WTC11 (cell line): ENCODE results near the gene TRIM66. TPM values are rescaled to one million over a fixed set of nuclear protein-coding genes. Genes with fewer than 3 reads are reported as not detected.

Source experiments
- ATAC-seq: fragments of 200-7000 bp; cut with Tn5 transposase; 2 replicates; pipeline ENCODE4 v1.10.0; 2021; ENCODE audit warnings: mild to moderate bottlenecking, moderate library complexity
- CTCF ChIA-PET: fragments of 300-600 bp; sonication (Branson Sonifier 250); formaldehyde crosslinking; loops from one replicate; lab custom pipeline; 2021; ENCODE audit warnings: antibody characterized with exemption; lab: Charles Lee
- POLR2A ChIA-PET: fragments of 350-600 bp; sonication (Branson Sonifier 250); formaldehyde crosslinking; loops from one replicate; lab custom pipeline; 2021; ENCODE audit warnings: antibody characterized with exemption; lab: Charles Lee
- DNase-seq: peaks from one replicate; pipeline ENCODE4 v3.0.0; 2021; ENCODE audit warnings: low spot score
- H3K27ac Mint-ChIP-seq: 2 replicates; pipeline ENCODE4 v1.8.0; 2021; ENCODE audit warnings: mixed read lengths
- H3K27me3 Mint-ChIP-seq: 2 replicates; pipeline ENCODE4 v1.8.0; 2021; ENCODE audit warnings: low read depth, mild to moderate bottlenecking, moderate library complexity, mixed read lengths
- H3K36me3 Mint-ChIP-seq: 2 replicates; pipeline ENCODE4 v1.8.0; 2021; ENCODE audit warnings: mixed read lengths
- H3K4me1 Mint-ChIP-seq: 2 replicates; pipeline ENCODE4 v1.8.0; 2022; ENCODE audit warnings: mixed read lengths
- H3K4me3 Mint-ChIP-seq: 2 replicates; pipeline ENCODE4 v1.8.0; 2021; ENCODE audit warnings: mild to moderate bottlenecking, moderate library complexity, mixed read lengths
- H3K9me3 Mint-ChIP-seq: 2 replicates; pipeline ENCODE4 v1.8.0; 2021; ENCODE audit warnings: mixed read lengths
- ETV6 ChIP-seq: sonication (generic); formaldehyde crosslinking; IDR thresholded peaks from 2 replicates; pipeline ENCODE4 v1.8.1; 2022; ENCODE audit warnings: mild to moderate bottlenecking, missing genetic modification reagents
- GABPB1 ChIP-seq: sonication (generic); formaldehyde crosslinking; IDR thresholded peaks from 2 replicates; pipeline ENCODE4 v1.8.1; 2023; ENCODE audit warnings: mild to moderate bottlenecking, missing genetic modification reagents
- GRHL2 ChIP-seq: fragments of 250-450 bp; sonication (Bioruptor Pico); IDR thresholded peaks from 2 replicates; pipeline ENCODE4 v1.8.0; 2022; ENCODE audit warnings: mild to moderate bottlenecking, moderate library complexity; ENCODE audit not compliant: insufficient replicate concordance, severe bottlenecking
- JAZF1 ChIP-seq: fragments of 250-450 bp; sonication (Bioruptor Pico); IDR thresholded peaks from 2 replicates; pipeline ENCODE4 v1.9.0; 2021; ENCODE audit warnings: moderate library complexity, mild to moderate bottlenecking, inconsistent platforms
- JUN ChIP-seq: sonication (generic); formaldehyde crosslinking; IDR thresholded peaks from 2 replicates; pipeline ENCODE4 v1.8.0; 2023; ENCODE audit warnings: mild to moderate bottlenecking, missing genetic modification reagents
- KAT7 ChIP-seq: sonication (generic); formaldehyde crosslinking; IDR thresholded peaks from 2 replicates; pipeline ENCODE4 v1.8.1; 2023; ENCODE audit warnings: missing genetic modification reagents, mild to moderate bottlenecking, borderline replicate concordance
- MYBL2 ChIP-seq: sonication (generic); formaldehyde crosslinking; IDR thresholded peaks from 2 replicates; pipeline ENCODE4 v1.8.1; 2023; ENCODE audit warnings: mild to moderate bottlenecking, moderate library complexity, missing genetic modification reagents
- SP1 ChIP-seq: sonication (generic); formaldehyde crosslinking; conservative IDR thresholded peaks from 2 replicates; pipeline ENCODE4 v1.8.1; 2022; ENCODE audit warnings: missing genetic modification reagents
- TEAD1 ChIP-seq: sonication (generic); formaldehyde crosslinking; IDR thresholded peaks from 2 replicates; pipeline ENCODE4 v1.8.0; 2022; ENCODE audit warnings: mild to moderate bottlenecking, missing genetic modification reagents
- TEAD4 ChIP-seq: sonication (generic); formaldehyde crosslinking; IDR thresholded peaks from 2 replicates; pipeline ENCODE4 v1.8.0; 2022; ENCODE audit warnings: mild to moderate bottlenecking, missing genetic modification reagents
- ZNF138 ChIP-seq: sonication (generic); formaldehyde crosslinking; conservative IDR thresholded peaks from 2 replicates; pipeline ENCODE4 v1.8.1; 2022; ENCODE audit warnings: mild to moderate bottlenecking, moderate library complexity, missing genetic modification reagents
- ZNF396 ChIP-seq: fragments of 250-450 bp; sonication (Bioruptor Pico); IDR thresholded peaks from 2 replicates; pipeline ENCODE4 v1.8.0; 2021; ENCODE audit warnings: mild to moderate bottlenecking, moderate library complexity, borderline replicate concordance
- ZNF416 ChIP-seq: fragments of 250-450 bp; sonication (Bioruptor Pico); IDR thresholded peaks from 2 replicates; pipeline ENCODE4 v1.9.0; 2021; ENCODE audit warnings: mild to moderate bottlenecking, inconsistent platforms
- ZNF423 ChIP-seq: fragments of 250-450 bp; sonication (Bioruptor Pico); IDR thresholded peaks from 2 replicates; pipeline ENCODE4 v2.1.2; 2022; ENCODE audit warnings: mild to moderate bottlenecking, moderate library complexity
- total RNA-seq: library from RNA; stranded (reverse); gene quantifications from 3 replicates; pipeline ENCODE4 v1.2.3, GENCODE V29; 2021
- TF ChIP-seq, protein P1 (sequence below): sonication (generic); formaldehyde crosslinking; IDR thresholded peaks from 2 replicates; pipeline ENCODE4 v1.8.0; 2022; ENCODE audit warnings: mild to moderate bottlenecking, missing genetic modification reagents
- TF ChIP-seq, protein P2 (sequence below): fragments of 250-450 bp; sonication (Bioruptor Pico); IDR thresholded peaks from 2 replicates; pipeline ENCODE4 v1.9.0; 2021; ENCODE audit warnings: mild to moderate bottlenecking
- TF ChIP-seq, protein P3 (sequence below): sonication (generic); formaldehyde crosslinking; IDR thresholded peaks from 2 replicates; pipeline ENCODE4 v1.8.0; 2023; ENCODE audit warnings: mild to moderate bottlenecking, missing genetic modification reagents
- TF ChIP-seq, protein P4 (sequence below): fragments of 250-450 bp; sonication (Bioruptor Pico); IDR thresholded peaks from 2 replicates; pipeline ENCODE4 v2.1.2; 2022; ENCODE audit warnings: mild to moderate bottlenecking, moderate library complexity
- TF ChIP-seq, protein P5 (sequence below): sonication (generic); formaldehyde crosslinking; IDR thresholded peaks from 2 replicates; pipeline ENCODE4 v1.8.0; 2022; ENCODE audit warnings: mild to moderate bottlenecking, missing genetic modification reagents
- TF ChIP-seq, protein P6 (sequence below): fragments of 250-450 bp; sonication (Bioruptor Pico); IDR thresholded peaks from 2 replicates; pipeline ENCODE4 v1.8.0; 2021; ENCODE audit warnings: mild to moderate bottlenecking

The TRIM66 gene
- total RNA-seq, 1 experiment from 2014 or later, result 5.6 TPM

DNA sequence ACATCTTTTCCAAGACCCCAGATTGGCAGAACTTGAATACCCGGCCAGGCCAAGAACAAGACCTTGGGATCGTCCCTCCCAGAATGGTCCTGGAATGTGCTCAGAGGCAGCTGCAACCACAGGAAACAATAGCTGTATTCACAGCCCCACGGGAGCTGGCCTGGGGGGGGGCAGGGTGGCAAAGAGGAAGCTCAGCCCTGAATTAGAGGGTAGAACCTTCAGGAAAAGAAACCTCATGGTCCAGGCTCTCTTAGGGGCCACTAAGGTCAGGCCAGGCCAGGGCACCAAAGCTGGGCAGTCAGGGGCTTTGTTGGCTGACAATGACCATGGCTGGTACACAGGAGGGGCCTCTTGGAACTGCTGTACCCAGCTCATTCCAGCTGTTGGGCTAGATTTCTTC is 17.4 kb upstream of the TRIM66 start:
- Mint-ChIP-seq H3K27me3 (no peaks in the 10 kb centered on the region), H3K9me3 (peaks cover 8% of the 10 kb centered on the region; the same call in 1 of the 2 replicates), H3K4me1 (peaks cover 59% of the 10 kb centered on the region), H3K36me3 (peaks cover 29% of the 10 kb centered on the region), H3K4me3 (no peak overlapping the region), H3K27ac (peak overlapping the region; percentile 96)
- POLR2A ChIA-PET, result interaction anchor here (0.7 to 5.2 kb wide), 5 partner anchors 11 to 259 kb away, joined by 3 to 54 read pairs (median 5); a partner anchor contains a TSS
- ATAC-seq (no peak; the same call in 1 of the 2 replicates), DNase-seq (peak; percentile 44)
- TF ChIP-seq KAT7 (CRISPR knock-in tag) (no peak), GABPB1 (CRISPR knock-in tag) (peak; percentile 31; the same call in 1 of the 2 replicates), JUN (CRISPR knock-in tag) (no peak), ZNF416 (CRISPR knock-in tag) (no peak), TEAD1 (CRISPR knock-in tag) (peak; percentile 61; the same call in 1 of the 2 replicates), TEAD4 (CRISPR knock-in tag) (peak; percentile 74)
- TF ChIP-seq, protein P1, sequence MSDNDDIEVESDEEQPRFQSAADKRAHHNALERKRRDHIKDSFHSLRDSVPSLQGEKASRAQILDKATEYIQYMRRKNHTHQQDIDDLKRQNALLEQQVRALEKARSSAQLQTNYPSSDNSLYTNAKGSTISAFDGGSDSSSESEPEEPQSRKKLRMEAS (CRISPR knock-in tag), result no peak
- CTCF ChIA-PET, result interaction anchor here (0.6 to 3.1 kb wide), 7 partner anchors 11 to 260 kb away, joined by 3 to 18 read pairs (median 6); a partner anchor contains a TSS

DNA sequence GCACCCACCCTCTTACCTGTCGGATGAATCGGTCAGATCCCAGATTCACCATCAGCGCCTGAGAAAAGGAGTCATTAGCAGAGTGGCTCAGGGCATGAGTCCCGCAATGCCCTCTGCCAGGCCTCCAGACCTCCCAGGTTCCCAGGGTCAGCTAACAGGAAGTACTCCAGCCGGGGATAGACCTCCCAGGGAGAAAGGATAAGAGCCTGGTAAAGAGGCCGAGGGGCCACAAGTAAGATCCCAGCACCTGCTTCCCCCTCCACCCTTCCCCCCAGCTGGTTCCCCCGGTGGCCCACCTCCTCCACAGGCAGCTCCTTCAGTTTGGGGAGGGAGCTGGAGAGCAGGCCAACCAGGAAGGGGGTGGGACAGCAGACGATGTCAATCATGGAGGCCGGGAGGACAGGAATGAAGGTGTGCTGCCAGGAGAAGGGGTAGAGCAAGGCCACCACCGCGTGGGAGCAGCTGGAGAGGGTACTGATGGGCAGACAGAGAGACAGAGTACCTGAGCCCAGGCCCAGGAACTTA is 16.5 kb upstream of the TRIM66 start:
- H3K27ac Mint-ChIP-seq, result peak overlapping the region; percentile 96
- H3K9me3 Mint-ChIP-seq, result peaks cover 8% of the 10 kb centered on the region; the same call in 1 of the 2 replicates
- no peaks in the 10 kb centered on the region for H3K27me3 Mint-ChIP-seq
- ChIA-PET POLR2A (interaction anchor here (0.6 to 5.2 kb wide), 11 partner anchors 9 to 303 kb away, joined by 3 to 54 read pairs (median 4); partner anchors contain the start of genes RPL27A and TRIM66), CTCF (interaction anchor here (0.5 to 3.1 kb wide), 7 partner anchors 10 to 261 kb away, joined by 3 to 18 read pairs (median 4); no protein-coding TSS in a partner anchor)
- ATAC-seq (peak; percentile 37), DNase-seq (peak; percentile 67)
- H3K36me3 Mint-ChIP-seq, result peaks cover 35% of the 10 kb centered on the region
- peak overlapping the region; percentile 28 for H3K4me3 Mint-ChIP-seq
- peaks cover 64% of the 10 kb centered on the region for H3K4me1 Mint-ChIP-seq
- TF ChIP-seq, protein P2, sequence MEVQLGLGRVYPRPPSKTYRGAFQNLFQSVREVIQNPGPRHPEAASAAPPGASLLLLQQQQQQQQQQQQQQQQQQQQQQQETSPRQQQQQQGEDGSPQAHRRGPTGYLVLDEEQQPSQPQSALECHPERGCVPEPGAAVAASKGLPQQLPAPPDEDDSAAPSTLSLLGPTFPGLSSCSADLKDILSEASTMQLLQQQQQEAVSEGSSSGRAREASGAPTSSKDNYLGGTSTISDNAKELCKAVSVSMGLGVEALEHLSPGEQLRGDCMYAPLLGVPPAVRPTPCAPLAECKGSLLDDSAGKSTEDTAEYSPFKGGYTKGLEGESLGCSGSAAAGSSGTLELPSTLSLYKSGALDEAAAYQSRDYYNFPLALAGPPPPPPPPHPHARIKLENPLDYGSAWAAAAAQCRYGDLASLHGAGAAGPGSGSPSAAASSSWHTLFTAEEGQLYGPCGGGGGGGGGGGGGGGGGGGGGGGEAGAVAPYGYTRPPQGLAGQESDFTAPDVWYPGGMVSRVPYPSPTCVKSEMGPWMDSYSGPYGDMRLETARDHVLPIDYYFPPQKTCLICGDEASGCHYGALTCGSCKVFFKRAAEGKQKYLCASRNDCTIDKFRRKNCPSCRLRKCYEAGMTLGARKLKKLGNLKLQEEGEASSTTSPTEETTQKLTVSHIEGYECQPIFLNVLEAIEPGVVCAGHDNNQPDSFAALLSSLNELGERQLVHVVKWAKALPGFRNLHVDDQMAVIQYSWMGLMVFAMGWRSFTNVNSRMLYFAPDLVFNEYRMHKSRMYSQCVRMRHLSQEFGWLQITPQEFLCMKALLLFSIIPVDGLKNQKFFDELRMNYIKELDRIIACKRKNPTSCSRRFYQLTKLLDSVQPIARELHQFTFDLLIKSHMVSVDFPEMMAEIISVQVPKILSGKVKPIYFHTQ (CRISPR knock-in tag), result no peak
- TF ChIP-seq, protein P1 (CRISPR knock-in tag), result 0 out of 2 replicates have a peak, but pooled peaks have one; percentile 8
- TF ChIP-seq MYBL2 (no peak), GRHL2 (CRISPR knock-in tag) (no peak), ZNF423 (CRISPR knock-in tag) (peak; percentile 17; the same call in 1 of the 2 replicates), ZNF396 (CRISPR knock-in tag) (0 out of 2 replicates have a peak, but pooled peaks have one; percentile 19), JAZF1 (CRISPR knock-in tag) (no peak), SP1 (CRISPR knock-in tag) (peak; percentile 14; the same call in 1 of the 2 replicates), ZNF138 (CRISPR knock-in tag) (no peak), JUN (CRISPR knock-in tag) (no peak), ETV6 (CRISPR knock-in tag) (no peak)
- TF ChIP-seq, protein P3, sequence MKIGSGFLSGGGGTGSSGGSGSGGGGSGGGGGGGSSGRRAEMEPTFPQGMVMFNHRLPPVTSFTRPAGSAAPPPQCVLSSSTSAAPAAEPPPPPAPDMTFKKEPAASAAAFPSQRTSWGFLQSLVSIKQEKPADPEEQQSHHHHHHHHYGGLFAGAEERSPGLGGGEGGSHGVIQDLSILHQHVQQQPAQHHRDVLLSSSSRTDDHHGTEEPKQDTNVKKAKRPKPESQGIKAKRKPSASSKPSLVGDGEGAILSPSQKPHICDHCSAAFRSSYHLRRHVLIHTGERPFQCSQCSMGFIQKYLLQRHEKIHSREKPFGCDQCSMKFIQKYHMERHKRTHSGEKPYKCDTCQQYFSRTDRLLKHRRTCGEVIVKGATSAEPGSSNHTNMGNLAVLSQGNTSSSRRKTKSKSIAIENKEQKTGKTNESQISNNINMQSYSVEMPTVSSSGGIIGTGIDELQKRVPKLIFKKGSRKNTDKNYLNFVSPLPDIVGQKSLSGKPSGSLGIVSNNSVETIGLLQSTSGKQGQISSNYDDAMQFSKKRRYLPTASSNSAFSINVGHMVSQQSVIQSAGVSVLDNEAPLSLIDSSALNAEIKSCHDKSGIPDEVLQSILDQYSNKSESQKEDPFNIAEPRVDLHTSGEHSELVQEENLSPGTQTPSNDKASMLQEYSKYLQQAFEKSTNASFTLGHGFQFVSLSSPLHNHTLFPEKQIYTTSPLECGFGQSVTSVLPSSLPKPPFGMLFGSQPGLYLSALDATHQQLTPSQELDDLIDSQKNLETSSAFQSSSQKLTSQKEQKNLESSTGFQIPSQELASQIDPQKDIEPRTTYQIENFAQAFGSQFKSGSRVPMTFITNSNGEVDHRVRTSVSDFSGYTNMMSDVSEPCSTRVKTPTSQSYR, result peak; percentile 74; the same call in 1 of the 2 replicates
- TF ChIP-seq, protein P4, sequence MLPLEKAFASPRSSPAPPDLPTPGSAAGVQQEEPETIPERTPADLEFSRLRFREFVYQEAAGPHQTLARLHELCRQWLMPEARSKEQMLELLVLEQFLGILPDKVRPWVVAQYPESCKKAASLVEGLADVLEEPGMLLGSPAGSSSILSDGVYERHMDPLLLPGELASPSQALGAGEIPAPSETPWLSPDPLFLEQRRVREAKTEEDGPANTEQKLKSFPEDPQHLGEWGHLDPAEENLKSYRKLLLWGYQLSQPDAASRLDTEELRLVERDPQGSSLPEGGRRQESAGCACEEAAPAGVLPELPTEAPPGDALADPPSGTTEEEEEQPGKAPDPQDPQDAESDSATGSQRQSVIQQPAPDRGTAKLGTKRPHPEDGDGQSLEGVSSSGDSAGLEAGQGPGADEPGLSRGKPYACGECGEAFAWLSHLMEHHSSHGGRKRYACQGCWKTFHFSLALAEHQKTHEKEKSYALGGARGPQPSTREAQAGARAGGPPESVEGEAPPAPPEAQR (CRISPR knock-in tag), result no peak
- TF ChIP-seq, protein P5, sequence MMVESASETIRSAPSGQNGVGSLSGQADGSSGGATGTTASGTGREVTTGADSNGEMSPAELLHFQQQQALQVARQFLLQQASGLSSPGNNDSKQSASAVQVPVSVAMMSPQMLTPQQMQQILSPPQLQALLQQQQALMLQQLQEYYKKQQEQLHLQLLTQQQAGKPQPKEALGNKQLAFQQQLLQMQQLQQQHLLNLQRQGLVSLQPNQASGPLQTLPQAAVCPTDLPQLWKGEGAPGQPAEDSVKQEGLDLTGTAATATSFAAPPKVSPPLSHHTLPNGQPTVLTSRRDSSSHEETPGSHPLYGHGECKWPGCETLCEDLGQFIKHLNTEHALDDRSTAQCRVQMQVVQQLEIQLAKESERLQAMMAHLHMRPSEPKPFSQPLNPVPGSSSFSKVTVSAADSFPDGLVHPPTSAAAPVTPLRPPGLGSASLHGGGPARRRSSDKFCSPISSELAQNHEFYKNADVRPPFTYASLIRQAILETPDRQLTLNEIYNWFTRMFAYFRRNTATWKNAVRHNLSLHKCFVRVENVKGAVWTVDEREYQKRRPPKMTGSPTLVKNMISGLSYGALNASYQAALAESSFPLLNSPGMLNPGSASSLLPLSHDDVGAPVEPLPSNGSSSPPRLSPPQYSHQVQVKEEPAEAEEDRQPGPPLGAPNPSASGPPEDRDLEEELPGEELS (CRISPR knock-in tag), result no peak
- TF ChIP-seq, protein P6, sequence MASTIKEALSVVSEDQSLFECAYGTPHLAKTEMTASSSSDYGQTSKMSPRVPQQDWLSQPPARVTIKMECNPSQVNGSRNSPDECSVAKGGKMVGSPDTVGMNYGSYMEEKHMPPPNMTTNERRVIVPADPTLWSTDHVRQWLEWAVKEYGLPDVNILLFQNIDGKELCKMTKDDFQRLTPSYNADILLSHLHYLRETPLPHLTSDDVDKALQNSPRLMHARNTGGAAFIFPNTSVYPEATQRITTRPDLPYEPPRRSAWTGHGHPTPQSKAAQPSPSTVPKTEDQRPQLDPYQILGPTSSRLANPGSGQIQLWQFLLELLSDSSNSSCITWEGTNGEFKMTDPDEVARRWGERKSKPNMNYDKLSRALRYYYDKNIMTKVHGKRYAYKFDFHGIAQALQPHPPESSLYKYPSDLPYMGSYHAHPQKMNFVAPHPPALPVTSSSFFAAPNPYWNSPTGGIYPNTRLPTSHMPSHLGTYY (CRISPR knock-in tag), result 0 out of 2 replicates have a peak, but pooled peaks have one; percentile 51
